Hepatic stellate cell (primary cell): ENCODE measurements around the gene ATP10D.
"Not testable (repeated sequence)": the region's sequence is repeated elsewhere in the genome, so short reads cannot be mapped to it uniquely, and the experiment has no call there.

Experiments
- DNase-seq: peaks from one replicate; pipeline ENCODE4 v3.0.0; 2011; ENCODE audit warnings: low spot score

The ATP10D gene

DNA sequence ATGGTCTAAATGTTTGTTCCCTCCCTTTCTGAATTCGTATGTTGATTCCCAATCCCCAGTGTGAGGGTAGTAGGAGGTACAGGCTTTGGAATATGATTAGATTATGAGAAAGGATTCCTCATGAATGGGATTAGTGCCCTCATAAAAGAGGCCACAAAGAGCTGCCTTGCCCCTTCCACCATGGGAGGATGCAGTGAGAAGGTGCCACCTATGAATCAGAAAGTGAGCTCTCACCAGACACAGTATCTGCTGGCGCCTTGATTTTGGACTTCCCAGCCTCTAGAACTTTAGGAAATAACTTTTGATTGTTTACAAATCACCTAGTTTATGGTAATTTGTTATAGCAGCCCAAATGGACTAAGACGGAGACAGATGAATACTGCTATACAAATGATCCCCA lies 3.6 kb downstream of the ATP10D start:
- no peak for DNase-seq

GRCh38 chr4:47490550-47490949 lies 5.5 kb downstream of the ATP10D start:
- no peak for DNase-seq

DNA sequence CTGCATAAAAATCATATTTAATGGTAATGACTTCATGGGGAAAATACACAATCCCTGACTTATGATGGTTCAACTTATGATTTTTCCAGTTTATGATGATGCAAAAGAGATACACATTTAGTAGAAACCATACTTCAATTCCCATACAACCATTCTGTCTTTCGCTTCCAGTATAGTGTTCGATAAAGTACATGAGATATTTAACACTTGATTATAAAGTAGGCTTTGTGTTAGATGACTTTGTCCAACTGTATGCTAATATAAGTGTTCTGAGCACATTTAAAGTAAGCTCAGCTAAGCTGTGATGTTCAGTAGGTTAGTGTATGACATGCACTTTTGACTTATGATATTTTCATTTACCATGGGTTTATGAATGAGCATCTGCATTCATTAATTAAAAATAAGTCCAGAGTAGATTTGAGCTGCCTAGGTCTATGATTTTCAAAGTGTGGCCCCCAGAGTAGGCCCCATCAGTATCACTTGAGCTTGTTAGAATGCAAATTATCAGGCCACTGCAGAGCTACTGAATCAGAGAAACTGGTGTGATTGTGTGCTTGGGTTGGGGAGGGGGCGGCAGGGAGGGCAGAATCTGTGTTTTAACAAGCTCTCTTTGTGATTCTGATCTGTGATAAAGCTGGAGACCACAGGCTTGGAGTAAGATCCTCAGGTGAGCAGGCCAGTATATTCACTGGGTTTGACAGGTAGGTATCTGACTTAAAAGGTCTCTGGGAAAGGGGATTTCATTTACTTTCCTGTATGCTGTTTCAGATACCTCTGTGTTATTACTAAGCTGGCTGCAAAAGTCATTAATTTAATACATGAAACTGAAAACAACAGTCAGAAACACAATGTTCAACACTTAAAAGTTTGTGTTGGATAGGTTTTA lies 8.4 kb downstream of the ATP10D start:
- no peak for DNase-seq

DNA sequence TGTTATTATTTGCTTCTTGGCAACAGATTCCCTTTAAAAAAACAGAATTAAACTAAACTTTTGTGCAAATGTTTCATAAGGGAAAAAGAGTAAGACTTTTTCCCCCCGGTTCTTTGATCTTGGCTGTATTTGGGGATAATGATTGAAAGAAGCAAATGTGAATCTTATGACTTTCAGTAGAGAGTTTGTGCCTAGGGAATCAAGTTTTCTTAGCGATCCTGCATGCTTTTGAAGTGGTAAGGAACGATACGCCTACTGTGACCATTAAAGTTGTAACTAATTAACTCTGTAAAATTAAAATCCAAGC lies 9.0 kb downstream of the ATP10D start:
- no peak for DNase-seq

DNA sequence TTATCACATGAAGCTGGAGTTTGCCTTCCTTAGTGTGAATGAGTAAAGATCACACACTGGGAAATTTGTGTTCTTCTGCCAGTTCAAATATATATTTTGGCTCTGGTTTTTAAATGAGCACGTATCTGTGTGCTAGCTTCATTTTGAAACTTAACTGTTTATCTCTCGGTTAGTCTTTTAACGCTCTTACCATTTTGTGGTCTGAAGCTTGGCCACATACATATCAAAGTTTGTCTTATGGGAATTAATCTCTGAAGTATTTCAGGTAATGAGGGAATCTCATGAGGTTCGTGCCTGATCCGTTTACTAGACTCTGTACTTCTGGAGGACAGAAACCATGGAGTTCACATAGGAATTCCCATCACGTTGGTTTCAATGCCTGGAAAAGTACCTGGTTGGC lies 13.8 kb downstream of the ATP10D start:
- DNase-seq = no peak

DNA sequence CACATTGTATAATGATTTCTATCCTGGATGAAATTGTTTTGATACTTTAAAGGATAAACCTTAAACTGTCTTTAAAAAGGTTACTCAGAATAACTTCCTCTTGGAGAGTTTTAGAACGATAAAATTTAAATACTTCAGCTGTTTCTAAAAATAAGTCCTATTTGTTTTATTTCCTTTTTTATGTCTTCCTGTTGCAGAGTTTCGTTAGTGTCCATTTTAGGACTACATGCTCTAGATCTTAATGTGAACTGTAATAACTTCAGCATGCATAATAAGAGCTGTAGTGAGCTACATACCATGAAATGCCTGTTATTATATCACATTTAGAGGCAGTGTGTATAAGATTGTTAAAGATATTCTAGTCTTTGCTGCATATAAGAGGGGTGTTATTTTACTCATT lies 14.6 kb downstream of the ATP10D start:
- no peak for DNase-seq

- no peak for DNase-seq
Measured at GRCh38 chr4:47500776-47501175, 15.7 kb downstream of the ATP10D start.

DNA sequence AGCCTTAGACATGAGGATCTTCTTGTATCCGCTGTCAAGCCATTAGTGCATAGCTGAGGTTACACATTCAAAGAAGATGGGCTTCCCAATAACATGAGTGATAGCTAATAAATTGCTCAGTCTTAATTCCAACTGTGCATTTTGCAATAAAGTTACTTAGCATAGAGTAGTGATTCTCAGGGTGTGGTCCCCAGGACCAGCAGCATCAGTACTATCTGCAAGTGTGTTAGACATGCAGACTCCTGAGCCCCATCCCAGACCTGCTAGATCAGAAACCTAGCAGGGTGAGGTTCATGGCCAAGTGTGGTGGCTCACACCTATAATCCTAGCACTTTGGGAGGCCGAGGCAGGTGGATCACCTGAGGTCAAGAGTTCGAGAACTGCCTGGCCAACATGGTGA lies 20.1 kb downstream of the ATP10D start:
- DNase-seq = no peak

- no peak for DNase-seq
Measured at GRCh38 chr4:47505666-47506065, 20.6 kb downstream of the ATP10D start.

GRCh38 chr4:47510506-47511143 lies 25.6 kb downstream of the ATP10D start:
- no peak for DNase-seq

- DNase-seq = no peak
Measured at GRCh38 chr4:47513461-47513860, 28.4 kb downstream of the ATP10D start.

- no peak for DNase-seq
Measured at GRCh38 chr4:47519239-47519883, 34.3 kb downstream of the ATP10D start.

GRCh38 chr4:47525154-47525819 lies 40.2 kb downstream of the ATP10D start:
- peak; percentile 38 for DNase-seq

- DNase-seq = no peak
Measured at GRCh38 chr4:47526281-47526680, 41.2 kb downstream of the ATP10D start.

GRCh38 chr4:47528646-47529045 lies 43.6 kb downstream of the ATP10D start:
- not testable (repeated sequence) for DNase-seq

DNA sequence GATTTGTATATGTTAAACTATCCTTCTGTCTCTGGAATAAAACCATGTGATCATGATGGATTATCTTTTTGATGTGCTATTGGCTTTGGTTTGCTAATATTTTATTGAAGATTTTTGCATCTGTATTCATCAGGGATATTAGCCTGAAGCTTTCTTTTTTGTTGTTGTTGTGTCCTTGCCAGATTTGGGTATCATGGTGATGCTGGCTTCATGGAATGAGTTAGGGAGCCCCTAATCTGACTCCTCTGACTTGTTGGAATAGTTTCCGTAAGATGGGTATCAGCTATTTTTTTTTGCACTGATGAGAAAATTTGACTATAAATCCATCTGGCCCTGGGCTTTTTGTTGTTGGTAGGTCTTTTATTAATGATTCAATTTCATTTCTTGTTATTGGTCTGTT lies 45.7 kb downstream of the ATP10D start:
- DNase-seq = no peak

- DNase-seq = peak; percentile 20
Measured at GRCh38 chr4:47531241-47531953, 46.3 kb downstream of the ATP10D start.

DNA sequence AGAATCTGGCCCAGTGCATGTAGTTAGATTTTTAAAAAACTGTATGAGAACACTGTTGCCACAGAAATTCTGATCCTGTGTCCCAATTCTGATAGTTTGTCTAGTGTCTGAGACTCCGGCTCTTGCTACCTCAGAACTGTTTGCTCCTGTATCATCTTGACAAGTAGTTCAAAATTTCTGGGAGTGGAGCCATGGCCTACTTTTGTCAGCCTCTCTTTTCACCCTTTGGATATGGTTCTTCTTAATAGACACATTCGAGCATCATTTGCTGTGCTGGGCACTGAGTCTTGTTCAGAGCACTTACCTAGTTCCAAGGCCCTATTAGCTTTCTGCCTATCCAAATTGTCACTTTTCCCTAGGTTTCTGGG lies 46.9 kb downstream of the ATP10D start:
- DNase-seq = no peak

DNA sequence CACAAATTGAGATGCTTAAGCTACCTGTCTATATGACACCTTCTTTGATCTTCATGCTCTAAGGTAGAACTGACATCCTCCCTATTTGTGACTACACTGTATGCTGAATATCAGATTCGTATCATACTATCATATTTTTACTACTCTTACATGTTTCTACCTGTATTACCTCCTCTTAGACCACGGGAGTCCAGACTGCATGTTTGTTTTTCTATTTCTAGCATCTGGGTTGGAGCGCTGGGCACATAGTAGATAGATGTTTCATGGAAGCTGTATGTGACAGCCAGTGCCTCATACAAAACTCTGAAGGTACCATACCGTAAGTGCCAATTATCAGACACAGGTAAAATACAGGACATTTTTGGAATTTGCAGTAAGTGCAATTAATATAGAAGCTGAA lies 47.6 kb downstream of the ATP10D start:
- no peak for DNase-seq

DNA sequence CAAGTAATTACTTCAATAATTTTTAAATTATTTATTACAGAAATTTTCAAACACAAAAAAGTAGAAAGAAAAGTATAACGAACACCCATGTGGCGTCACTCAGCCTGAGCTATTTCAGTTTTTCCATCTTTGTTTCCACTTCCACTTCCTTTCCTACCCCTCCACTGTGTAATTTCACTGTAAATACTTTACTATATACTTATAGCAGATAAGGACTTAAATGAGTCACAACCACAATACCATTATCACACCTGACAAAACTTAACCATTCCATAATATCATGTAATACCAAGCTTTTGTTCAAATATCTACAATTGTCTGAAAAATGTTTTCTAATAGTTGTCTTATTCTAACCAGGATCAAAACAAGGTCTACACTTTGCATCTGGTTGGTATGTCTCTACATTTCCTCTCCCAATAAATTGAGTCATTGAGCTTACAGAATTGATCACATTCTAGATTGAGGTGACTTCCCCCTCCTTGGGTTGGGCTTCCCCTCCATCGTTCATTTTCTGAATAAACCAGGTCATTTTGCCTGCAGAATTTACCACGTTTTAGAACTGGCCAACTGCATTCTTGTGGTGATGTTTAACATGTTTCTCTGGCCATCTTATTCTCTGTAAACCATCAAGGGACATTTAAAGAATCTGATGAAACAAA lies 48.7 kb downstream of the ATP10D start:
- no peak for DNase-seq

GRCh38 chr4:47534772-47535171 lies 49.7 kb downstream of the ATP10D start:
- DNase-seq = no peak
